ENCODE data around the gene TEP1.

DNA sequence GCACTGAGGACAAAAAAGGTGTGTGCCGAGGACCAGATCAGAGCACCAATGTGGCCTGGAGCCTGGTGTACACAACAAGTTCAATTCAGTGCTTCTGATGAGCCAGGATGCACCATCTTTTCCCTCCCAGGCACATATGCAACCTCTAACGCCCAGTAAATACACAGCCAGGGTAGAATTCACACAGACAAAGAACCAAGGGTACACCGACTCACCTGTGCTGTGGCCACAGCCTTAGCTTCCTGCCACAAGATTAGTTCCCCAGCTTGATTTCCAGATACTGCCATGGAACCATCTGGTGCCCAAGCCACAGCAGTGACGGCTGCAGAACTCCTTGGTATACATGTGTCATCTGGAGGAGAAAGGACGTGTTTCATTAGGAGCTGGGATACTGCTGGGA, 40.5 kb downstream of the TEP1 start:
- TF ChIP-seq, protein P1, sequence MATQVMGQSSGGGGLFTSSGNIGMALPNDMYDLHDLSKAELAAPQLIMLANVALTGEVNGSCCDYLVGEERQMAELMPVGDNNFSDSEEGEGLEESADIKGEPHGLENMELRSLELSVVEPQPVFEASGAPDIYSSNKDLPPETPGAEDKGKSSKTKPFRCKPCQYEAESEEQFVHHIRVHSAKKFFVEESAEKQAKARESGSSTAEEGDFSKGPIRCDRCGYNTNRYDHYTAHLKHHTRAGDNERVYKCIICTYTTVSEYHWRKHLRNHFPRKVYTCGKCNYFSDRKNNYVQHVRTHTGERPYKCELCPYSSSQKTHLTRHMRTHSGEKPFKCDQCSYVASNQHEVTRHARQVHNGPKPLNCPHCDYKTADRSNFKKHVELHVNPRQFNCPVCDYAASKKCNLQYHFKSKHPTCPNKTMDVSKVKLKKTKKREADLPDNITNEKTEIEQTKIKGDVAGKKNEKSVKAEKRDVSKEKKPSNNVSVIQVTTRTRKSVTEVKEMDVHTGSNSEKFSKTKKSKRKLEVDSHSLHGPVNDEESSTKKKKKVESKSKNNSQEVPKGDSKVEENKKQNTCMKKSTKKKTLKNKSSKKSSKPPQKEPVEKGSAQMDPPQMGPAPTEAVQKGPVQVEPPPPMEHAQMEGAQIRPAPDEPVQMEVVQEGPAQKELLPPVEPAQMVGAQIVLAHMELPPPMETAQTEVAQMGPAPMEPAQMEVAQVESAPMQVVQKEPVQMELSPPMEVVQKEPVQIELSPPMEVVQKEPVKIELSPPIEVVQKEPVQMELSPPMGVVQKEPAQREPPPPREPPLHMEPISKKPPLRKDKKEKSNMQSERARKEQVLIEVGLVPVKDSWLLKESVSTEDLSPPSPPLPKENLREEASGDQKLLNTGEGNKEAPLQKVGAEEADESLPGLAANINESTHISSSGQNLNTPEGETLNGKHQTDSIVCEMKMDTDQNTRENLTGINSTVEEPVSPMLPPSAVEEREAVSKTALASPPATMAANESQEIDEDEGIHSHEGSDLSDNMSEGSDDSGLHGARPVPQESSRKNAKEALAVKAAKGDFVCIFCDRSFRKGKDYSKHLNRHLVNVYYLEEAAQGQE (IDR thresholded peaks at IDR 0.05; ENCODE audit: borderline replicate concordance), result no peak
- TF ChIP-seq, protein P2, sequence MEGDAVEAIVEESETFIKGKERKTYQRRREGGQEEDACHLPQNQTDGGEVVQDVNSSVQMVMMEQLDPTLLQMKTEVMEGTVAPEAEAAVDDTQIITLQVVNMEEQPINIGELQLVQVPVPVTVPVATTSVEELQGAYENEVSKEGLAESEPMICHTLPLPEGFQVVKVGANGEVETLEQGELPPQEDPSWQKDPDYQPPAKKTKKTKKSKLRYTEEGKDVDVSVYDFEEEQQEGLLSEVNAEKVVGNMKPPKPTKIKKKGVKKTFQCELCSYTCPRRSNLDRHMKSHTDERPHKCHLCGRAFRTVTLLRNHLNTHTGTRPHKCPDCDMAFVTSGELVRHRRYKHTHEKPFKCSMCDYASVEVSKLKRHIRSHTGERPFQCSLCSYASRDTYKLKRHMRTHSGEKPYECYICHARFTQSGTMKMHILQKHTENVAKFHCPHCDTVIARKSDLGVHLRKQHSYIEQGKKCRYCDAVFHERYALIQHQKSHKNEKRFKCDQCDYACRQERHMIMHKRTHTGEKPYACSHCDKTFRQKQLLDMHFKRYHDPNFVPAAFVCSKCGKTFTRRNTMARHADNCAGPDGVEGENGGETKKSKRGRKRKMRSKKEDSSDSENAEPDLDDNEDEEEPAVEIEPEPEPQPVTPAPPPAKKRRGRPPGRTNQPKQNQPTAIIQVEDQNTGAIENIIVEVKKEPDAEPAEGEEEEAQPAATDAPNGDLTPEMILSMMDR (IDR thresholded peaks at IDR 0.05; ENCODE audit: poor library complexity, severe bottlenecking), result no peak
- TF ChIP-seq POLR2AphosphoS5 (IDR thresholded peaks at IDR 0.05), result no peak
- no peak for TF ChIP-seq MXI1 (conservative IDR thresholded peaks at IDR 0.05; ENCODE audit: poor library complexity, severe bottlenecking)
- TF ChIP-seq RAD21 (conservative IDR thresholded peaks at IDR 0.05), result no peak
- no peak for TF ChIP-seq EZH2 (IDR thresholded peaks at IDR 0.05; ENCODE audit: borderline replicate concordance, insufficient read depth, low read length, poor library complexity, severe bottlenecking)
- TF ChIP-seq TAF1 (IDR thresholded peaks at IDR 0.05; ENCODE audit: low read depth), result no peak
- TF ChIP-seq EP300 (conservative IDR thresholded peaks at IDR 0.05; ENCODE audit: poor library complexity, severe bottlenecking), result no peak

Data from neural cell (in vitro differentiated cells).